Right cardiac atrium (tissue), 5 donors: Measurements from ENCODE around the gene YIPF7. TPM values are rescaled to one million over a fixed set of nuclear protein-coding genes. Genes with fewer than 3 reads are reported as not detected.

Experiments
- ATAC-seq, 2 donors: fragments of 200-7000 bp; cut with Tn5 transposase; one replicate each; pipeline versions ENCODE4 v1.8.0 to v1.9.1; 2020; ENCODE audit warnings: moderate library complexity in 2 of 2, mild to moderate bottlenecking in 1 of 2
- DNase-seq, 3 donors: peaks; one replicate each; pipeline ENCODE4 v3.0.0-alpha.2; 2020
- H3K27ac ChIP-seq: one replicate; pipeline ENCODE4 v1.5.1; 2013; ENCODE audit warnings: mild to moderate bottlenecking, low read length, control low read depth, moderate library complexity
- H3K27me3 ChIP-seq: one replicate; pipeline ENCODE4 v1.6.1; 2013; ENCODE audit not compliant: control insufficient read depth, insufficient read depth
- H3K4me1 ChIP-seq: one replicate; pipeline ENCODE4 v1.6.1; 2013; ENCODE audit warnings: low read length; ENCODE audit not compliant: control insufficient read depth, insufficient read depth
- H3K4me3 ChIP-seq: one replicate; pipeline ENCODE4 v1.5.1; 2013; ENCODE audit warnings: low read length, control low read depth
- H3K9me3 ChIP-seq: one replicate; pipeline ENCODE4 v1.6.1; 2013; ENCODE audit warnings: low read length; ENCODE audit not compliant: control insufficient read depth
- WGBS: extraction: QIAGEN DNeasy Blood & Tissue Kit; methylation state at CpG from one replicate; pipeline ENCODE4 v1.1.7; 2013; 5-methylcytosine and 5-hydroxymethylcytosine counted together
- intact Hi-C, 4 donors: fragments of 100-400 bp; cut with DNase I; formaldehyde crosslinking; loops; one replicate each; pipeline versions ENCODE4 v1.11.0 to v1.14.0; 2022 to 2023
- polyA plus RNA-seq: library from polyadenylated mRNA; stranded (reverse); fragments of 200-250 nt; gene quantifications from one replicate; pipeline ENCODE4 v1.2.3, GENCODE V29; 2013
- total RNA-seq, 4 donors: library from RNA; stranded (reverse); fragmentation: NEBNext Ultra II Directional; extraction: Animal tissue kit (Norgen Biotek cat#: 25700); gene quantifications; one replicate each; pipeline ENCODE4 v1.2.1, GENCODE V29; 2021
- donor health status: healthy with polysubstance abuse.
- donor health status: DM: no; HTN: yes; CAD: no.
- donor health status: DM: no; HTN: no; CAD: no.
- donor health status: DM: no; HTN: yes; CAD: no; lungs with severe emphysema.
- donor health status: DM: yes; HTN: yes; CAD: no.

The YIPF7 gene
- total and polyA plus RNA-seq, 5 donors, result 0.75 to 2.6 (median 2.2) TPM

DNA sequence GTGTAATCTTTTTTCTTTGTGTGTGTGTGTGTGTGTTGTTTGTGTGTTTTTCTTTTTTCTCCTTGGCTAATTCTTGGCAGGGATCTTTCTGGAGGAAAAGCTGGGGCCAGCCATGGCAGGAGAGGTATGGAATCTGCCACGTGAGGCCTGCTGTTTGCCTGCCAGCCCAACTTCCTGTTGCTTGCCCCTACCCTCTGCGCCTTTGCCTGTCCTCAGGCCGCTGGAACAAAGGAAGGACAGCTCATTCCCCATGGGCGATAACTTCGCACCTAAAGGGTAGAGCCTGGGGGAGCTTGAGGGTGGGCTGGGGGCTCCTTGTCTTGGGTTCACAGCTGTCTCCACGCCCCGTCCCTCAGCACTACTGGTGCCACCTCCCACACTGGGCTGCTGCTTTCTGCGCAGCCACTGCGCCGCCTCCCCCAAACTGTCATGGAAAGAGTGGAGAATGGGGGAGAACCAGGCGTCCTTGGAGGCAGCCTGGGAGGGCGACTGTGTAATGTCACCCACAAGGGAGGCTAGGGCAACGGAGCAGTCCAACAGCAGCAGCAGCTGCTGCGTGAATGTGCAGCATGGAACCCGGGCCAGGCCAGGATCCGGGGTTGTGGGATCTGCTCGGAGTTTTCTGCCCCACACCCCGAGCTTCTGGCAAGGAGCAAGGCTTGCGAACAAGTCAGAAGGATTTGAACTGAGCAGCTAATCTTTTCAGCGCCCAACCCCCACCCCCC lies 12.3 kb upstream of the YIPF7 start:
- H3K4me3 ChIP-seq, result no peak overlapping the region
- 85% methylated on average over 20 of the region's 20 CpGs for WGBS
- intact Hi-C loops, result no loop called here
- peaks cover 1% of the 10 kb centered on the region for H3K4me1 ChIP-seq
- no peaks in the 10 kb centered on the region for H3K9me3 ChIP-seq
- H3K27me3 ChIP-seq, result no peaks in the 10 kb centered on the region
- no peak overlapping the region for H3K27ac ChIP-seq
- ATAC-seq (peak in 1 of 2 donors; percentile 11), DNase-seq (peak in 1 of 3 donors; percentile 26)

DNA sequence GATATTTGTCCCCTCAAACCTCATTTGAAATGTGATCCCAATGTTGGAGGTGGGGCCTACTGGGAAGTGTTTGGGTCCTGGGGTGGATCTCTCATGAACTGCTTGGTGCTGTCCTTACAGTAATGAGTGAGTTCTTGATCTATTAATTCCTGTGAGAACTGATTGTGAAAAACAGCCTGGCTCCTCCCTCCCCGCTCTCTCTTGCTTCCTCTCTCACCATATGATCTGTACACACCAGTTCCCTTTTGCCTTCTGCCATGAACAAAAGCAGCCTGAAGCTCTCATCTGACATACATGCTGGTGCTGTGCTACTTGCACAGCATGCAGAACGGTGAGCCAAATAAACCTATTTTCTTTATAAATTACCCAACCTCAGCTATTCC lies 11.2 kb upstream of the YIPF7 start:
- WGBS, result 37% methylated on average over 2 of the region's 2 CpGs
- Histone ChIP-seq H3K4me3 (no peak overlapping the region), H3K9me3 (no peaks in the 10 kb centered on the region), H3K27me3 (no peaks in the 10 kb centered on the region), H3K27ac (no peak overlapping the region), H3K4me1 (peaks cover 1% of the 10 kb centered on the region)
- ATAC-seq (no peak), DNase-seq (no peak)
- intact Hi-C loops, result no loop called here

DNA sequence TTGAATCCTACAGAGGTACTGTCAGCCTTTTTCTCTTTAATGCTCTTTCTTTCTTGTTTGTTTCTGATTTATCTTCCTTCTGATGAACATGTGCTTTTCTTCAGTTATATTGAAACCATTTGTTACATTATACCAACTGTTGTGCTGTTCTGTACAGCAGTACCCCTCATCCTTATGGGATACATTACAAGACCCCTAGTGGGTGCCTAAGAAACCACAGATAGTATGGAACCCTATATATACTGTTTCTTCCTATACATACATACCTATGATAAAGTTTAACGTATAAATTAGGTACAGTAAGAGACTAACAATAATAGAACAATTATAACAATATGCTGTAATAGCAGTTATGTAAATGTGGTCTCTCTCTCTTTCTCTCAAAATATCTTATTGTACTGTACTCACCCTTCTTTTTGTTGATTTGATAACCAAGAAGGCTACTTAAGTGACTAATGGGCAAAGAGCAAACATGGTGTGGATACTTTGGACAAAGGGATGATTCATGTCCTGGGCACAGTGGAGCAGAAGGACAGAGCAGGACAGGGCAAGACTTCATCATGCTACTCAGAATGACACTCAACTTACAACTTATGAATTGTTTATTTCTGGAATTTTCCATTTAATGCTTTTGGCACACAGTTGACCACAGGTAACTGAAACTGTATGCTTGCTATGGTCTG lies 10.7 kb upstream of the YIPF7 start:
- Histone ChIP-seq H3K27ac (no peak overlapping the region), H3K9me3 (no peaks in the 10 kb centered on the region), H3K27me3 (no peaks in the 10 kb centered on the region), H3K4me3 (no peak overlapping the region), H3K4me1 (peaks cover 1% of the 10 kb centered on the region)
- WGBS, result 75% methylated on average over 1 of the region's 1 CpG
- no peak for ATAC-seq
- intact Hi-C loops, result no loop called here
- no peak for DNase-seq

DNA sequence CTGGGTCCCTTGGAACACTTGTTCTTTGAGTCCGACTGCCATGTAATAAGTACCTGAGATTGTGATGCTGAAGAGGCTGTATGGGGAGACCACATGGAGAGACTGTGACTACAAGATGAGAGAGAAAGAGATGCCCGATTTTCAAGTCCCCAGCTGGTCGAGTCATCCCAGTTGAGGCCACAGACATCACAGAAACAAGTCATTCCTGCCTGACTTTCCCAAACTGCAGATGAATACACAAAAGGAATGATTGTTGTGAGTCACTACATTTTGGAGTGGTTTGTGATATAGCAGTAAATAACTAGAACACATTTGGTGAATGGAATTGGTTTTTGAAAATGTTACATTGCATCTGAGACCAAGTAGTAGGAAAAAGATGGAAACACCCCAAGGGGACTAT lies 9.0 kb upstream of the YIPF7 start:
- no peak for DNase-seq
- intact Hi-C loops, result no loop called here

DNA sequence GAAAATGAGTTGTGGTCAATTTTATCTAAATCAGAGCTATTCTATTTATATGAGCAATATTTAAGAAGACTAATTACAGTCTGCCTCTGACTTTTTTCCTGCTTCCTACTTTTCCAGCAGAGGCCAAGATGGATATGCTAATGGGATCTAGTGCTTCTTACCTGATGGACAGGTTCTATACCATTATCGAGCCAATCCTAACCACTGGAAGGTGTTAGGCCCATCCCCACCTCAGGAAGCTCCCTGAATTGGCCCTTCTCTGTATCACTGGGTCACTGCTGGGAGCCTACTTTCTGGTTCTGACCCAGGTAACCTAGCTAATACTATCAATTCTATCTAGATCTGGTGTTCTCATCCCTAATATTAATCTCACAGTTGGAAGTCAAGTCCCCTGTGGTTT lies 577 bp upstream of the YIPF7 start:
- no peak overlapping the region for H3K4me3 ChIP-seq
- no peak for DNase-seq
- intact Hi-C loops, result no loop called here
- 71% methylated on average over 1 of the region's 1 CpG for WGBS
- H3K27me3 ChIP-seq, result no peaks in the 10 kb centered on the region
- no peak overlapping the region for H3K27ac ChIP-seq
- ATAC-seq, result no peak
- H3K4me1 ChIP-seq, result no peaks in the 10 kb centered on the region
- no peaks in the 10 kb centered on the region for H3K9me3 ChIP-seq

More for the DNA sequence above, 9.0 kb upstream of the YIPF7 start:
- 42% methylated on average over 3 of the region's 3 CpGs for WGBS
- H3K4me3 ChIP-seq, result no peak overlapping the region
- H3K27ac ChIP-seq, result no peak overlapping the region
- ATAC-seq, result no peak
- no peaks in the 10 kb centered on the region for H3K9me3 ChIP-seq
- H3K4me1 ChIP-seq, result peaks cover 1% of the 10 kb centered on the region
- H3K27me3 ChIP-seq, result no peaks in the 10 kb centered on the region

DNA sequence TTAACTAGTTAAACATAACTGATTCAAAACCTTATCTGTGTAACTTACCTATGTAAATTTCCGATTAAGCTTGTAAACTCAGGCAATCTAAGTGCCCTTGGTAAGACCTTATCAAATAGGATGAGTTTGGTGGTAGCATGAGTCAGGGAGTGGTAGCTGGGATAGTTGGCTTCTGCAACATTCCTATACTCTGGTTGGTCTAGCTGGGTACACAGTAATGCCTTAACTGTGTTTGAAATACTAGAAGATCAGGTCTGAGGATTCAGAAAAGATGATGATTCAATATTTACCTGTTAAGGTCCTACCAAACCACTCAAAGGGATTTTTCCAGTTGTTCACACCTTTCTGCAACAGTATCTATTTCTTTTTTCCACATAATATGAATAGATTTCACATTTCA lies 5.3 kb downstream of the YIPF7 start:
- DNase-seq, result no peak
- 74% methylated on average over 1 of the region's 1 CpG for whole genome bisulfite sequencing
- no peaks in the 10 kb centered on the region for H3K9me3 ChIP-seq
- ATAC-seq, result no peak
- intact Hi-C loops, result no loop called here
- no peaks in the 10 kb centered on the region for H3K4me1 ChIP-seq
- H3K4me3 ChIP-seq, result no peak overlapping the region
- no peak overlapping the region for H3K27ac ChIP-seq
- no peaks in the 10 kb centered on the region for H3K27me3 ChIP-seq

DNA sequence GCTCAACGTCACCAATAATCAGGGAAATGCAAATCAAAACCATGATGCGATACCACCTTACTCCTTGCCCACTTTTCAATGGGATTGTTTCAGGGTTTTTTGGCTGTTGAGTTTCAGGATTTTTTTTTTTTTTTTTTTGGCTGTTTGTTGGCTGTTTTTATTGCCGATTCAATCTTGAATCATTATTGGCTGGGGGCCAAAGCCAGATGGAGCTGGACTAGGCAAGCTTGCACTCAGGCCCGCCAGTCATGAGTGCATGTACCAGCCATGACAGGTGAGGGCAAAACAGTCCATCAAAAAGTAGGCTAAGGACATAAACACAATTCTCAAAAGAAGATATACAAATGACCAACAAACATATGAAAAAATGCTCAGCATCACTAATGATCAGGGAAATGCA lies 13.3 kb downstream of the YIPF7 start:
- intact Hi-C loops, result no loop called here
- no peaks in the 10 kb centered on the region for H3K27me3 ChIP-seq
- H3K4me3 ChIP-seq, result no peak overlapping the region
- H3K9me3 ChIP-seq, result no peaks in the 10 kb centered on the region
- H3K4me1 ChIP-seq, result no peaks in the 10 kb centered on the region
- WGBS, result 84% methylated on average over 4 of the region's 4 CpGs
- DNase-seq (peak in 1 of 3 donors; percentile 34), ATAC-seq (no peak)
- no peak overlapping the region for H3K27ac ChIP-seq

DNA sequence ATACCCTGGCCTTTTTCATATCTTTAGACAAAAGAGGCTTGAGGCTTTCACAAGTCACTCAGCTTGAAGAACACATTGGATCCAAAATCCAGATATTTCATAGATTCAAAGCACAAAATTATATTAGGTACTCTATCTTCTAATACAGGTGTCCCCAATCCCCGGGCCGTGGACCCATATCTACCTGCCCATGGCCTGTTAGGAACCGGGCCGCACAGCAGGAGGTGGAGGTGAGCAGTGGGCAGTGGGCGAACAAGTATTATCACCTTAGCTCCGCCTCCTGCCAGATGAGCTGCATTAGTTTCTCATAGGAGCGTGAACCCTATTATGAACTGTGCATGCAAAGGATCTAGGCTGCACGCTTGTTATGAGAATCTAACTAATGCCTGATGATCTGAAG lies 18.7 kb downstream of the YIPF7 start:
- intact Hi-C loops, result no loop called here
- ATAC-seq, result no peak
- Histone ChIP-seq H3K4me3 (no peak overlapping the region), H3K27me3 (no peaks in the 10 kb centered on the region), H3K4me1 (no peaks in the 10 kb centered on the region), H3K9me3 (no peaks in the 10 kb centered on the region), H3K27ac (no peak overlapping the region)
- WGBS, result 78% methylated on average over 8 of the region's 8 CpGs
- no peak for DNase-seq

DNA sequence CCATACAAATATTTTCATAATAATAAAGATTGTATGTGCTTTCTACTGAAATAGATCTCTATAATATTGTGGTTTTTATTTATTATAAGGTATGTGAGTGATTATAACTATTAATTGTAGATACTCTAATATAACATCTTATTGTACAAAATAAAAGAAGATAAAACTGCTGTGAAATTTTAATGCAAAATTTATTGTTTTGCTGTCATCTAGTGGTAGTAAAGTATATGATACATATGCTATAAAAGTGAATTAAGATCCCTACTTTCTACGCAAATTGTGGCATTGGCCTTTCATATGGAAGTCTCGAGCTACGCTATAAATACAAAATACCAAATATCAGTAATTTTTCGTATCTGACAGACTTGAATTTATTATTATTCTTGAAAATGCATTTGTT lies 19.3 kb downstream of the YIPF7 start:
- Histone ChIP-seq H3K27me3 (no peaks in the 10 kb centered on the region), H3K27ac (no peak overlapping the region), H3K9me3 (no peaks in the 10 kb centered on the region), H3K4me1 (no peaks in the 10 kb centered on the region), H3K4me3 (no peak overlapping the region)
- ATAC-seq (no peak), DNase-seq (no peak)
- 67% methylated on average over 4 of the region's 4 CpGs for WGBS
- intact Hi-C loops, result no loop called here

DNA sequence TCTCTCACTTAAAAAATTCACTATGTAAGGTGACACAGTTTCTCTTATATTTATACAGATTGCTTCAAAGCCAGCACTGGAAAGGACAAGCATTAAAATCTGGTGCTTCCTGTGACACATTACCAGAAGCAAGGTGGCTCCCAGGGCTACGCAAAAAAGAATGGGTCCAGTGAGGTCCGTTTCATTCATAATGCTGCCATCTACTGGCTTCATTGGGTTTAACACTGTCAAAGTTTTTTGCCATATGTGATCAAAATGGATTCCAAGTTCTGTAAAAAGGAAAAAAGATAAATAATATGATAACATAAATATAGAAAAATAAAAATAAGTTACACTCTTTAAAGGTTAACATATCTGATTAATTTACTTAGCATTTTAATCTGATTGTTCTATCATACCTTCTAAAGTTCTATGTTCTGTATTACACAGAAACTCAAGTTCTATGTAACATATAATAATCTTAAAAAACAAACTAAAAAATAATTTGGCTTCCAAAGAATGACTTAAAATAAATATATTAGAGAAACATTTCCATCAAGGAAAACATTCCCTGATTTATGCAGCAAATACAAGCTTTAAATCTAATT lies 22.1 kb downstream of the YIPF7 start:
- DNase-seq, result peak in 2 of 3 donors; percentile 15 to 47
- 3% methylated on average over 2 of the region's 2 CpGs for WGBS
- intact Hi-C loops, result loop anchor here in 2 of 4 donors (10.0 kb wide), 1 partner anchor 1495 kb away; no protein-coding TSS in a partner anchor

DNA sequence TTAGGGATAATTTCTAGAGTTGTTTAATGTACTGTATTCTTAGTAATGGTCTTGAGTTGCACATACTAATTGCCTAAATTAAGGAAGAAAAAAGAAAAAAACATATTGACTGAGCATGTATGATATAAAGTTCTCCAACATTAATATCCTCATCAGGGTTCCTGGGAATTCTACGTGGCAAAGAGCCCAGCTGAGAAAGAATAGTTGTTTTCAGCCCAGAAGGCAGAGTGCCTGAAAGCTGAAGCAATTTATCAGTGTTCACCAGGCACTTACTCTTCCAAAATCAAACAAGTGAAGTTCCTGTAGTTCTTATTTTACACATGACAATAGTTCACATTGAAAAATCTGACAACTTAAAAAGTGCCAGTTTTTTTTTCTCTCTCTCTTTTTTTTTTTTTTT lies 27.7 kb downstream of the YIPF7 start:
- H3K27me3 ChIP-seq, result no peaks in the 10 kb centered on the region
- ATAC-seq, result peak in 1 of 2 donors; percentile 56
- intact Hi-C loops, result loop anchor here in 2 of 4 donors (10.0 kb wide), 1 partner anchor 1489 kb away; no protein-coding TSS in a partner anchor
- H3K27ac ChIP-seq, result no peak overlapping the region
- no peak for DNase-seq
- H3K9me3 ChIP-seq, result no peaks in the 10 kb centered on the region
- 19% methylated on average over 1 of the region's 1 CpG for WGBS
- no peaks in the 10 kb centered on the region for H3K4me1 ChIP-seq
- H3K4me3 ChIP-seq, result no peak overlapping the region

More for the DNA sequence above, 22.1 kb downstream of the YIPF7 start:
- H3K4me1 ChIP-seq, result no peaks in the 10 kb centered on the region
- ATAC-seq, result peak in 1 of 2 donors; percentile 62
- no peak overlapping the region for H3K4me3 ChIP-seq
- H3K27ac ChIP-seq, result no peak overlapping the region
- H3K27me3 ChIP-seq, result no peaks in the 10 kb centered on the region
- no peaks in the 10 kb centered on the region for H3K9me3 ChIP-seq
